Activated T-cell treated with anti-CD3 and anti-CD28 coated beads, Interleukin-2, amount 50 U/mL, for 24 hours (primary cell): ENCODE data around the gene AKR1B1.

ENCODE experiments used
- DNase-seq: peaks from one replicate; pipeline ENCODE4 v3.0.0-alpha.2; 2020
- H3K27ac Mint-ChIP-seq: 2 replicates; pipeline ENCODE4 v1.8.0; 2020; ENCODE audit warnings: mild to moderate bottlenecking, mixed read lengths
- H3K27me3 Mint-ChIP-seq: 2 replicates; pipeline ENCODE4 v1.8.0; 2020; ENCODE audit warnings: mixed read lengths
- H3K36me3 Mint-ChIP-seq: 2 replicates; pipeline ENCODE4 v1.8.0; 2020; ENCODE audit warnings: low read depth, mixed read lengths
- H3K4me1 Mint-ChIP-seq: 2 replicates; pipeline ENCODE4 v1.8.0; 2020; ENCODE audit warnings: low read depth, mixed read lengths
- H3K4me3 Mint-ChIP-seq: 2 replicates; pipeline ENCODE4 v1.8.0; 2020; ENCODE audit warnings: mild to moderate bottlenecking, moderate library complexity, mixed read lengths
- H3K9me3 Mint-ChIP-seq: 2 replicates; pipeline ENCODE4 v1.8.0; 2020; ENCODE audit warnings: mixed read lengths

The AKR1B1 gene

DNA sequence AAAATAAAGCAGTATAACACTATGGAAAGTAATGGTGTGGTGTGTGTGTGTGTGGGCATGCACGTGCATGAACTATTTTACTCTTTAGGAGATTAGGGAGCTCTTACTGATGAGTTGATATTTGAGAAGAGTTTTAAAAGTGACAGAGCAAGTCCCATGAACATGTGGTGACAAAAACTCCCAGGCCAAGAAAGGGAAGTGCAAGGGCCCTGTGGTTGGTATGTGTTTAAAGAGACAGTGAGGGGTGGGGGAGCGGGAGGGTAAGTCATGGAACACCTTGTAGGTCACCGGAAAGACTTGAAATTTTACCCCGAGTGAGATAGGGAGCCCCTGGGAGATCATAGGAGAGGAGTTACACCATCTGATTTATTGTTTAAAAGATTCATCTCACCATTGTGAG, 63.3 kb downstream of the AKR1B1 start:
- H3K36me3 Mint-ChIP-seq, result no peaks in the 10 kb centered on the region
- DNase-seq, result no peak
- no peaks in the 10 kb centered on the region for H3K4me1 Mint-ChIP-seq
- H3K27ac Mint-ChIP-seq, result no peak overlapping the region
- no peaks in the 10 kb centered on the region for H3K9me3 Mint-ChIP-seq
- no peak overlapping the region for H3K4me3 Mint-ChIP-seq
- peaks cover 8% of the 10 kb centered on the region for H3K27me3 Mint-ChIP-seq

DNA sequence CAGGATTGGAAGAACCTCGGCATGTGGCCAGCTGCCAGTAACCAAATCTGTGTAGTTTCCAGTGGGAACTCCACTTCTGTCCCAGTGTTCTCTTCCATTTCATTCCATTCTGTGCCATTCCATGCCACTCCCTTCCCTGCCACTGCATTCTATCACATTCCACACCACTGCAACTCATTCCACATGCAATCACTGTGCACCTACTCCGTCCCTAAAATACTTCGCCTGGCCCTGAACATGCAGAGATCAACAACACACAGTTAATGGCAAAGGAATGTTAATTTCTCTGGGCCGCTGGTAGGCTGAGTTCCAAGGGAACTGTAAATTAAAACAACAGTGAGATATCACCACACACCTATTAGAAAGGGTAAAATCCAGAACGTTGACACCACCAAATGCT, 64.8 kb downstream of the AKR1B1 start:
- H3K4me1 Mint-ChIP-seq, result no peaks in the 10 kb centered on the region
- H3K36me3 Mint-ChIP-seq, result no peaks in the 10 kb centered on the region
- H3K9me3 Mint-ChIP-seq, result no peaks in the 10 kb centered on the region
- DNase-seq, result no peak
- no peak overlapping the region for H3K4me3 Mint-ChIP-seq
- H3K27me3 Mint-ChIP-seq, result peaks cover 4% of the 10 kb centered on the region
- no peak overlapping the region for H3K27ac Mint-ChIP-seq
